OCI-LY1 (cell line): ENCODE results near the gene C12orf75.
"Not testable (repeated sequence)": the region's sequence is repeated elsewhere in the genome, so short reads cannot be mapped to it uniquely, and the experiment has no call there.

Source experiments
- H2AFZ ChIP-seq: fragments of 200-600 bp; sonication (generic), shearing (Covaris generic); 2 replicates; pipeline ENCODE4 v1.6.0; 2014; ENCODE audit warnings: antibody characterized with exemption, mild to moderate bottlenecking, low read length
- H3F3A ChIP-seq: fragments of 200-600 bp; sonication (generic), shearing (Covaris generic); 2 replicates; pipeline ENCODE4 v1.6.0; 2014; ENCODE audit warnings: mild to moderate bottlenecking, antibody characterized with exemption, low read length, moderate library complexity; ENCODE audit not compliant: insufficient read depth
- H3K27ac ChIP-seq: fragments of 200-600 bp; sonication (generic); 2 replicates; pipeline ENCODE4 v1.5.1; 2014; ENCODE audit warnings: low read length, mixed run types, mild to moderate bottlenecking, low read depth; ENCODE audit not compliant: poor library complexity, severe bottlenecking
- H3K27me3 ChIP-seq: fragments of 200-600 bp; sonication (generic); 2 replicates; pipeline ENCODE4 v1.6.0; 2014; ENCODE audit warnings: antibody characterized with exemption, mild to moderate bottlenecking, low read length, moderate library complexity; ENCODE audit not compliant: insufficient read depth
- H3K36me3 ChIP-seq: fragments of 200-600 bp; sonication (generic); 2 replicates; pipeline ENCODE4 v1.6.1; 2014; ENCODE audit warnings: mild to moderate bottlenecking, antibody characterized with exemption, low read length, moderate library complexity, mixed read lengths; ENCODE audit not compliant: insufficient read depth
- H3K4me1 ChIP-seq: fragments of 200-600 bp; sonication (generic); 2 replicates; pipeline ENCODE4 v1.5.1; 2014; ENCODE audit warnings: mild to moderate bottlenecking, low read length, moderate library complexity; ENCODE audit not compliant: insufficient read depth, severe bottlenecking
- H3K4me2 ChIP-seq: fragments of 200-600 bp; sonication (generic), shearing (Covaris generic); 2 replicates; pipeline ENCODE4 v1.6.1; 2014; ENCODE audit warnings: low read length
- H3K4me3 ChIP-seq: fragments of 200-600 bp; sonication (generic); 2 replicates; pipeline ENCODE4 v1.5.1; 2014; ENCODE audit warnings: low read length, low read depth, mild to moderate bottlenecking, mixed read lengths; ENCODE audit not compliant: poor library complexity, severe bottlenecking
- H3K79me2 ChIP-seq: fragments of 200-600 bp; shearing (Covaris generic); 2 replicates; pipeline ENCODE4 v1.6.1; 2016; ENCODE audit warnings: mixed run types, low read length, mixed read lengths; ENCODE audit not compliant: insufficient read depth
- H3K9ac ChIP-seq: fragments of 200-600 bp; sonication (generic), shearing (Covaris generic); 2 replicates; pipeline ENCODE4 v1.6.1; 2014; ENCODE audit warnings: mild to moderate bottlenecking, low read length, mixed read lengths
- H3K9me2 ChIP-seq: fragments of 200-600 bp; sonication (generic), shearing (Covaris generic); 2 replicates; pipeline ENCODE4 v1.6.1; 2014; ENCODE audit warnings: low read depth, mild to moderate bottlenecking, low read length, mixed read lengths
- H3K9me3 ChIP-seq: fragments of 200-600 bp; shearing (Covaris generic); 2 replicates; pipeline ENCODE4 v1.6.1; 2014; ENCODE audit warnings: low read length, mixed read lengths
- H4K20me1 ChIP-seq: fragments of 200-600 bp; sonication (generic), shearing (Covaris generic); 2 replicates; pipeline ENCODE4 v1.6.0; 2016; ENCODE audit warnings: mild to moderate bottlenecking, low read length; ENCODE audit not compliant: insufficient read depth
- CTCF ChIP-seq: fragments of 200-600 bp; sonication (generic), shearing (Covaris generic); IDR thresholded peaks from 2 replicates; pipeline ENCODE4 v1.5.1; 2017; ENCODE audit warnings: mild to moderate bottlenecking, antibody characterized with exemption, low read length, moderate library complexity, mixed read lengths
- EZH2 ChIP-seq: fragments of 200-600 bp; sonication (generic), shearing (Covaris generic); IDR thresholded peaks from 2 replicates; pipeline ENCODE4 v1.8.0; 2017; ENCODE audit warnings: borderline replicate concordance, mixed run types, mild to moderate bottlenecking, antibody characterized with exemption, low read length, moderate library complexity, mixed read lengths

The C12orf75 gene

GRCh38 chr12:105337391-105337790, 6.9 kb downstream of the C12orf75 start:
- Histone ChIP-seq H4K20me1 (no peaks in the 10 kb centered on the region), H3K79me2 (no peaks in the 10 kb centered on the region)

GRCh38 chr12:105338966-105339365, 8.5 kb downstream of the C12orf75 start:
- TF ChIP-seq EZH2 (no peak), CTCF (no peak)
- Histone ChIP-seq H3K36me3 (no peaks in the 10 kb centered on the region; the same call in 1 of the 2 replicates), H3K4me2 (no peak overlapping the region), H3F3A (no peaks in the 10 kb centered on the region), H4K20me1 (no peaks in the 10 kb centered on the region), H3K4me1 (peaks cover 7% of the 10 kb centered on the region), H3K9me3 (no peaks in the 10 kb centered on the region), H3K79me2 (no peaks in the 10 kb centered on the region), H3K27ac (no peak overlapping the region), H3K9ac (no peak overlapping the region), H3K9me2 (no peaks in the 10 kb centered on the region), H3K4me3 (no peak overlapping the region), H3K27me3 (no peaks in the 10 kb centered on the region), H2AFZ (no peak overlapping the region)

More at GRCh38 chr12:105337391-105337790, 6.9 kb downstream of the C12orf75 start:
- H3K27me3 ChIP-seq = no peaks in the 10 kb centered on the region
- H3K4me3 ChIP-seq = no peak overlapping the region
- TF ChIP-seq CTCF (no peak), EZH2 (no peak)
- no peak overlapping the region for H3K27ac ChIP-seq
- peaks cover 11% of the 10 kb centered on the region for H3K4me1 ChIP-seq
- H3F3A ChIP-seq = no peaks in the 10 kb centered on the region
- no peak overlapping the region for H3K4me2 ChIP-seq
- H3K9ac ChIP-seq = no peak overlapping the region
- no peaks in the 10 kb centered on the region for H3K9me2 ChIP-seq
- no peak overlapping the region for H2AFZ ChIP-seq
- H3K36me3 ChIP-seq = no peaks in the 10 kb centered on the region; the same call in 1 of the 2 replicates
- H3K9me3 ChIP-seq = no peaks in the 10 kb centered on the region

GRCh38 chr12:105341010-105341409, 10.5 kb downstream of the C12orf75 start:
- Histone ChIP-seq H3K27me3 (no peaks in the 10 kb centered on the region), H3K36me3 (no peaks in the 10 kb centered on the region; the same call in 1 of the 2 replicates), H3K9ac (no peak overlapping the region), H3K9me3 (no peaks in the 10 kb centered on the region), H3K27ac (no peak overlapping the region), H3K4me2 (no peak overlapping the region), H3K4me1 (peaks cover 1% of the 10 kb centered on the region), H2AFZ (no peak overlapping the region), H3K79me2 (no peaks in the 10 kb centered on the region), H3K9me2 (no peaks in the 10 kb centered on the region), H3K4me3 (no peak overlapping the region), H4K20me1 (no peaks in the 10 kb centered on the region), H3F3A (no peaks in the 10 kb centered on the region)
- TF ChIP-seq EZH2 = no peak
- TF ChIP-seq CTCF = no peak

- not testable (repeated sequence) for H2AFZ ChIP-seq, H3K27ac ChIP-seq, H3K4me1 ChIP-seq, H3K36me3 ChIP-seq, H4K20me1 ChIP-seq, H3K9me3 ChIP-seq, H3K4me3 ChIP-seq, H3K4me2 ChIP-seq, H3K9ac ChIP-seq, H3K9me2 ChIP-seq, H3F3A ChIP-seq, H3K27me3 ChIP-seq, H3K79me2 ChIP-seq
These were observed 11.1 kb downstream of the C12orf75 start for GRCh38 chr12:105341620-105342019.
